Neural progenitor cell (in vitro differentiated cells): Measurements from ENCODE around the gene CYFIP2. TPM values are rescaled to one million over a fixed set of nuclear protein-coding genes. Genes with fewer than 3 reads are reported as not detected.

Source experiments
- DNase-seq: peaks from one replicate; pipeline ENCODE4 v3.0.0-alpha.2; 2016; ENCODE audit warnings: low spot score
- H2AFZ ChIP-seq: fragments of 200-600 bp; sonication (generic); replicated peaks from 2 replicates; pipeline ENCODE4 v1.6.1; 2016; ENCODE audit warnings: antibody characterized with exemption
- H3F3A ChIP-seq: fragments of 200-600 bp; sonication (generic); 2 replicates; pipeline ENCODE4 v1.6.1; 2016; ENCODE audit warnings: antibody characterized with exemption, low read depth
- H3K27ac ChIP-seq: fragments of 200-600 bp; sonication (generic); 2 replicates; pipeline ENCODE4 v1.5.1; 2016; ENCODE audit warnings: mild to moderate bottlenecking
- H3K27me3 ChIP-seq: fragments of 200-600 bp; sonication (generic); 2 replicates; pipeline ENCODE4 v1.6.1; 2016; ENCODE audit warnings: mild to moderate bottlenecking, moderate library complexity
- H3K36me3 ChIP-seq: fragments of 200-600 bp; sonication (generic); 2 replicates; pipeline ENCODE4 v1.5.1; 2016
- H3K4me1 ChIP-seq: fragments of 200-600 bp; sonication (generic); 2 replicates; pipeline ENCODE4 v1.6.1; 2016; ENCODE audit warnings: mixed run types
- H3K4me2 ChIP-seq: fragments of 200-600 bp; sonication (generic); 2 replicates; pipeline ENCODE4 v1.6.1; 2016
- H3K4me3 ChIP-seq: fragments of 200-600 bp; sonication (generic); 2 replicates; pipeline ENCODE4 v1.5.1; 2016
- H3K79me2 ChIP-seq: fragments of 200-600 bp; sonication (generic); 2 replicates; pipeline ENCODE4 v1.6.1; 2016; ENCODE audit warnings: low read depth
- H3K9ac ChIP-seq: fragments of 200-600 bp; sonication (generic); 2 replicates; pipeline ENCODE4 v1.6.1; 2016
- H3K9me3 ChIP-seq: fragments of 200-600 bp; sonication (generic); 2 replicates; pipeline ENCODE4 v1.5.1; 2016; ENCODE audit warnings: low read depth
- H4K20me1 ChIP-seq: fragments of 200-600 bp; sonication (generic); 2 replicates; pipeline ENCODE4 v1.6.1; 2016; ENCODE audit warnings: low read depth
- H3K27ac Mint-ChIP-seq: 3 replicates; pipeline ENCODE4 v1.8.0; 2021; ENCODE audit warnings: mixed read lengths
- H3K27me3 Mint-ChIP-seq: 2 replicates; pipeline ENCODE4 v1.8.0; 2022; ENCODE audit warnings: low read depth, mild to moderate bottlenecking, inconsistent platforms, moderate library complexity, mixed read lengths; ENCODE audit not compliant: insufficient read depth
- H3K36me3 Mint-ChIP-seq: 3 replicates; pipeline ENCODE4 v1.8.0; 2021; ENCODE audit warnings: mixed read lengths
- H3K4me1 Mint-ChIP-seq: 3 replicates; pipeline ENCODE4 v1.8.0; 2021; ENCODE audit warnings: mixed read lengths
- H3K4me3 Mint-ChIP-seq: 3 replicates; pipeline ENCODE4 v1.8.0; 2021; ENCODE audit warnings: mild to moderate bottlenecking, moderate library complexity, mixed read lengths
- H3K9me3 Mint-ChIP-seq: 3 replicates; pipeline ENCODE4 v1.8.0; 2020; ENCODE audit warnings: mixed read lengths
- EZH2 ChIP-seq: fragments of 200-600 bp; sonication (generic); IDR thresholded peaks from 2 replicates; pipeline ENCODE4 v1.6.1; 2017; ENCODE audit warnings: antibody characterized with exemption, mild to moderate bottlenecking, moderate library complexity
- EZH2phosphoT487 ChIP-seq: fragments of 200-600 bp; sonication (generic); IDR thresholded peaks from 2 replicates; pipeline ENCODE4 v1.6.1; 2017; ENCODE audit warnings: antibody characterized with exemption
- total RNA-seq: library from RNA; depleted of rRNA; stranded (reverse); fragments of >200 nt; gene quantifications from 2 replicates; pipeline ENCODE4 v1.2.3, GENCODE V29; 2015; ENCODE audit warnings: low replicate concordance
- TF ChIP-seq, protein P1 (sequence below): fragments of 200-600 bp; sonication (generic); IDR thresholded peaks from 2 replicates; pipeline ENCODE4 v1.5.1; 2017; ENCODE audit warnings: antibody characterized with exemption, mild to moderate bottlenecking

The CYFIP2 gene
- total RNA-seq, 1 donor from 2014 or later, result 70.2 TPM

DNA sequence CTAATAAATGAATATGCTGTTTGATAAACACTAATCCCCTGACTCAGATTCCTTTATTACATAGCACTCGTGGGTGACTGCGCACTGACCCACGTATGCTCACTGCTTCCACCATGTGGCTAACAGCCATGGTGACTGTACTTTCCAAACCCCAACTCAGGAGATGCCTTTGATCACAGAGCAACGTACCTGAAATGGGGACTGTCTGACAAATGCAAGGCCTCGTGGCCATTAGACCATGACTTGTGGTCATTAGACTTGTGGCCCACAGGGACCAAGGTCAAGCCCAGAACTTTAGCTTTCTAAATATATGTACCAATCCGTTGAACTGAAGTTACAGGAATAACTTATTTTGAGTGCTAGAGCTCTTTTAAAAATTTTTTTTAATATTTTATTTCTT lies 46.6 kb downstream of the CYFIP2 start:
- DNase-seq, result peak; percentile 60
- Histone ChIP-seq H3K27ac (no peak overlapping the region), H3K4me3 (no peak overlapping the region), H3K4me2 (no peak overlapping the region), H3K36me3 (no peaks in the 10 kb centered on the region), H3K79me2 (no peaks in the 10 kb centered on the region), H3K27me3 (no peaks in the 10 kb centered on the region), H3F3A (no peaks in the 10 kb centered on the region), H3K4me1 (peaks cover 6% of the 10 kb centered on the region), H4K20me1 (peaks cover 4% of the 10 kb centered on the region), H3K9ac (no peak overlapping the region), H2AFZ (no peak overlapping the region), H3K9me3 (no peaks in the 10 kb centered on the region)
- peaks cover 8% of the 10 kb centered on the region for H3K36me3 Mint-ChIP-seq
- H3K27me3 Mint-ChIP-seq, result peaks cover 2% of the 10 kb centered on the region
- no peak overlapping the region for H3K4me3 Mint-ChIP-seq
- TF ChIP-seq, protein P1, sequence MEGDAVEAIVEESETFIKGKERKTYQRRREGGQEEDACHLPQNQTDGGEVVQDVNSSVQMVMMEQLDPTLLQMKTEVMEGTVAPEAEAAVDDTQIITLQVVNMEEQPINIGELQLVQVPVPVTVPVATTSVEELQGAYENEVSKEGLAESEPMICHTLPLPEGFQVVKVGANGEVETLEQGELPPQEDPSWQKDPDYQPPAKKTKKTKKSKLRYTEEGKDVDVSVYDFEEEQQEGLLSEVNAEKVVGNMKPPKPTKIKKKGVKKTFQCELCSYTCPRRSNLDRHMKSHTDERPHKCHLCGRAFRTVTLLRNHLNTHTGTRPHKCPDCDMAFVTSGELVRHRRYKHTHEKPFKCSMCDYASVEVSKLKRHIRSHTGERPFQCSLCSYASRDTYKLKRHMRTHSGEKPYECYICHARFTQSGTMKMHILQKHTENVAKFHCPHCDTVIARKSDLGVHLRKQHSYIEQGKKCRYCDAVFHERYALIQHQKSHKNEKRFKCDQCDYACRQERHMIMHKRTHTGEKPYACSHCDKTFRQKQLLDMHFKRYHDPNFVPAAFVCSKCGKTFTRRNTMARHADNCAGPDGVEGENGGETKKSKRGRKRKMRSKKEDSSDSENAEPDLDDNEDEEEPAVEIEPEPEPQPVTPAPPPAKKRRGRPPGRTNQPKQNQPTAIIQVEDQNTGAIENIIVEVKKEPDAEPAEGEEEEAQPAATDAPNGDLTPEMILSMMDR, result peak; percentile 69
- no peak for TF ChIP-seq EZH2phosphoT487
- TF ChIP-seq EZH2, result no peak
- no peak overlapping the region for H3K27ac Mint-ChIP-seq
- H3K4me1 Mint-ChIP-seq, result peaks cover 3% of the 10 kb centered on the region
- no peaks in the 10 kb centered on the region for H3K9me3 Mint-ChIP-seq

DNA sequence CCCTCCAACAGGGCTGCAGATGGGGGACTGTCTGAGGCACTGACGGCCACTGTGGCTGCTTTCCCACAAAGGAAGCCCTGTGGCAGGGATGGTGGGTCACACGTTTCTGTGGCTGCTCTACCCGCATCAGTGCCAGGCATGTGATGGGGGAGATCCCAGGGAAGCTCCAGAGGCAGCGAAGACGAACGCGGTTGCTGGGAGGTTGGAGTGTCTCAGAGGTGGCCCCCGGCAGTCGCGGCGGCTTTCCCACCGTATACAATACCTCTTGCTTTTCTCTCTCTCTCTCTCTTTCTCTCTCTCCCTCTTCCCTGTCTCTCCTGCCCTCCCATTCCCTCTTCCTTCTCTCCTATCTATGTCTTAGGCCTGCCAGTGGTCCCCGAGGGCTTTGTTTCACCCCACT lies 56.7 kb downstream of the CYFIP2 start:
- DNase-seq, result no peak
- no peaks in the 10 kb centered on the region for H3K36me3 ChIP-seq

DNA sequence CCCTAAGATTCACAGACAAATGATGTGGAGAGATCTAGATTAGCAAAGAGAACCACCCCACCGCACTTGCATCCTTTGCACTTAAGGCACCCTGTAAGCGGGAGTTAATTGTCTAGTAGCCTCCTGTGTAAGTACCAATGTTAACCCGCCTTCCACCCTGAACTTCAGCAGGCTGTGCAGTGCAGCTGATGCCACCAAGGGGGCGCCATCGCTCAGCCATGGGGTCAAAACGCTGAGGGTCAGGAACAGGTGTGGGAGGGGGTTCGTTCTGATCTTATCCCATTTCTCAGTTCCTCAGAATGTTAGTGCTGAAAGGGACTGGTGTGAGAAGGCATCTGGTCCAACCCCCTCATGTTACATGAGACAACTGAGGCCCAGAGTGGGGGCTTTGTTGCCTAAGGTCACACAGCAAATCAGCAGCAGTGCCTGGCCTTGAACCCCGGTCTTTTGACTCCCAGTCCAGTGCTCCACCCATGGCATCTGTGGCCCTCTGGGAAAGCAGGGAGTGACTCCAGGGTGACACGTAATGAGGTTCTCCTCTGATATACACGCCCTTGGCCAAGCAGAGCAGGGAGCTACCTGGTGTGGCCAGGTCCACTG lies 57.3 kb downstream of the CYFIP2 start:
- no peak for DNase-seq
- H3K9me3 Mint-ChIP-seq, result no peaks in the 10 kb centered on the region

More for the DNA sequence above, 56.7 kb downstream of the CYFIP2 start:
- Histone ChIP-seq H3K4me1 (no peaks in the 10 kb centered on the region), H3F3A (peaks cover under 1% of the 10 kb centered on the region), H3K4me3 (no peak overlapping the region), H3K9ac (no peak overlapping the region), H3K27me3 (no peaks in the 10 kb centered on the region), H3K4me2 (no peak overlapping the region), H3K27ac (no peak overlapping the region), H3K9me3 (no peaks in the 10 kb centered on the region), H3K79me2 (no peaks in the 10 kb centered on the region), H4K20me1 (no peaks in the 10 kb centered on the region), H2AFZ (no peak overlapping the region)
- Mint-ChIP-seq H3K27ac (no peak overlapping the region), H3K4me3 (no peak overlapping the region), H3K4me1 (peaks cover 10% of the 10 kb centered on the region), H3K9me3 (no peaks in the 10 kb centered on the region), H3K36me3 (peaks cover 18% of the 10 kb centered on the region), H3K27me3 (peaks cover 2% of the 10 kb centered on the region)
- TF ChIP-seq, protein P1, result no peak
- TF ChIP-seq EZH2, result no peak
- no peak for TF ChIP-seq EZH2phosphoT487

More for the DNA sequence above, 57.3 kb downstream of the CYFIP2 start:
- H2AFZ ChIP-seq, result no peak overlapping the region
- no peak overlapping the region for H3K9ac ChIP-seq
- no peaks in the 10 kb centered on the region for H3K79me2 ChIP-seq
- H4K20me1 ChIP-seq, result no peaks in the 10 kb centered on the region
- H3K36me3 ChIP-seq, result no peaks in the 10 kb centered on the region
- TF ChIP-seq EZH2 (no peak), EZH2phosphoT487 (no peak)
- TF ChIP-seq, protein P1, result peak; percentile 49
- no peak overlapping the region for H3K4me3 Mint-ChIP-seq
- H3K27me3 Mint-ChIP-seq, result peaks cover 2% of the 10 kb centered on the region
- H3K36me3 Mint-ChIP-seq, result peaks cover 18% of the 10 kb centered on the region
- no peaks in the 10 kb centered on the region for H3K4me1 ChIP-seq
- no peak overlapping the region for H3K27ac Mint-ChIP-seq
- H3K4me3 ChIP-seq, result no peak overlapping the region
- H3K27me3 ChIP-seq, result no peaks in the 10 kb centered on the region
- H3K4me1 Mint-ChIP-seq, result peaks cover 12% of the 10 kb centered on the region
- H3F3A ChIP-seq, result peaks cover 6% of the 10 kb centered on the region
- no peak overlapping the region for H3K4me2 ChIP-seq
- no peak overlapping the region for H3K27ac ChIP-seq
- H3K9me3 ChIP-seq, result no peaks in the 10 kb centered on the region
